ENCODE data around the gene CDCP1. TPM values are rescaled to one million over a fixed set of nuclear protein-coding genes. Genes with fewer than 3 reads are reported as not detected.

The CDCP1 gene
- total RNA-seq, 4 donors from 2014 or later: 29.7 to 68.3 (median 61.5) TPM

- peaks cover 0 to 71% (median 0%) of the 10 kb centered on the region in 3 donors for H3K36me3 ChIP-seq
Measured at GRCh38 chr3:45087155-45087554, 59.0 kb downstream of the CDCP1 start.

GRCh38 chr3:45084820-45085816, 61.1 kb downstream of the CDCP1 start:
- TF ChIP-seq POLR2A (IDR thresholded peaks at IDR 0.05) (no peak), CTCF (IDR thresholded peaks at IDR 0.05) (no peak)
- no peak for DNase-seq
- Histone ChIP-seq H3K4me1 (no peaks in the 10 kb centered on the region), H3K27me3 (no peaks in the 10 kb centered on the region), H3K4me3 (no peak overlapping the region), H3K9me3 (no peaks in the 10 kb centered on the region), H3K36me3 (peaks cover 0 to 54% (median 0%) of the 10 kb centered on the region in 3 donors), H3K27ac (no peak overlapping the region)

More at GRCh38 chr3:45087155-45087554, 59.0 kb downstream of the CDCP1 start:
- no peak for DNase-seq
- H3K9me3 ChIP-seq: no peaks in the 10 kb centered on the region
- H3K27me3 ChIP-seq: no peaks in the 10 kb centered on the region
- no peak for TF ChIP-seq POLR2A (IDR thresholded peaks at IDR 0.05)
- no peak for TF ChIP-seq CTCF (IDR thresholded peaks at IDR 0.05)
- peaks cover 0 to 7% (median 0%) of the 10 kb centered on the region in 4 donors for H3K4me1 ChIP-seq
- no peak overlapping the region for H3K4me3 ChIP-seq
- no peak overlapping the region for H3K27ac ChIP-seq

GRCh38 chr3:45084361-45084760, 61.8 kb downstream of the CDCP1 start:
- Histone ChIP-seq H3K36me3 (peaks cover 0 to 46% (median 0%) of the 10 kb centered on the region in 3 donors), H3K4me1 (peaks cover 0 to 4% (median 0%) of the 10 kb centered on the region in 4 donors), H3K4me3 (no peak overlapping the region), H3K9me3 (no peaks in the 10 kb centered on the region), H3K27ac (no peak overlapping the region), H3K27me3 (no peaks in the 10 kb centered on the region)
- TF ChIP-seq CTCF (IDR thresholded peaks at IDR 0.05): no peak
- TF ChIP-seq POLR2A (IDR thresholded peaks at IDR 0.05): no peak
- DNase-seq: no peak

GRCh38 chr3:45083023-45083422, 63.2 kb downstream of the CDCP1 start:
- Histone ChIP-seq H3K27me3 (no peaks in the 10 kb centered on the region), H3K27ac (no peak overlapping the region), H3K9me3 (no peaks in the 10 kb centered on the region), H3K4me1 (peaks cover 0 to 5% (median 0%) of the 10 kb centered on the region in 4 donors), H3K36me3 (peaks cover 0 to 34% (median 0%) of the 10 kb centered on the region in 3 donors), H3K4me3 (no peak overlapping the region)
- TF ChIP-seq POLR2A (IDR thresholded peaks at IDR 0.05) (no peak), CTCF (IDR thresholded peaks at IDR 0.05) (no peak)
- no peak for DNase-seq

- no peaks in the 10 kb centered on the region for H3K9me3 ChIP-seq
- H3K4me3 ChIP-seq: no peak overlapping the region
- no peak for DNase-seq
- no peak overlapping the region for H3K27ac ChIP-seq
- TF ChIP-seq CTCF (IDR thresholded peaks at IDR 0.05) (no peak), POLR2A (IDR thresholded peaks at IDR 0.05) (no peak)
- H3K27me3 ChIP-seq: no peaks in the 10 kb centered on the region
- peaks cover 0 to 5% (median 0%) of the 10 kb centered on the region in 4 donors for H3K4me1 ChIP-seq
- peaks cover 0 to 27% (median 0%) of the 10 kb centered on the region in 3 donors for H3K36me3 ChIP-seq
Measured at GRCh38 chr3:45082142-45082538, 64.0 kb downstream of the CDCP1 start.
